Measurements from ENCODE around the gene CENPF.

- TF ChIP-seq CTCF (IDR thresholded peaks at IDR 0.05 in 8 of 11, conservative IDR thresholded peaks at IDR 0.05 in 3 of 11) (no peak), POLR2A (IDR thresholded peaks at IDR 0.05) (no peak), POLR2AphosphoS5 (IDR thresholded peaks at IDR 0.05) (no peak)
Observed at GRCh38 chr1:214636436-214636835, 33.4 kb downstream of the CENPF start.
